ENCODE data around the gene ARAP2.

ARAP2 gene

DNA sequence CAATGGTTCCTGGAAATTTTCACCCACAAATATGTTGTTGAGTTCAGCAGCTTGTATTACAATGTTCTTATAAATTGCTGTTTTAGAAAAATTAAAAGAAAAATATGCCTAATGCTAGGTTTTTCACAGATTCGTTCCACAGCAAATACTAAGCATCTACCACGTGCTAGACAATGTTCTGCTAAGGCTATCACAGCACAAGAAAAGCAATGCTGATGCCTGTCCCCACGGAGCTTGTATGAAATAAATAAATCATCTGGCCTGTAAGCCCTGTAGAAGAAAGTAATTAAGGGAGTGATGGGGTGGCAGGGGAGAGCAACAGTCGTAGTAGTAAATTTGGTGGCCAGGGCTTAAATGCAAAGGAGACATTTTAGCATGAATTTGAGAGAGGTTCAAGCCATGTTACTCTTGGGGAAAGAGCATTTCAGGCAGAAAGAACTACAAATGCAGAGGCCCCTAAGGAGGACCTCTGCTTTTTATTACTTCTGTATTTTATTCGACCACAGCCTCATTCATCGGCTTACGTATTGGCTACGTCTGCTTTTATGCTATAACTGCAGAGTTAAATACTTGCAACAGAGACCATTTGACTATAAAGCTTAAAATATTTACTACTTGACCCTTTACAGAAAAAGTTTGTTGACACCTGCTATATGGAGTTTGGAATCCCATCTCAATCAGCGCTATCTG is 36.3 kb downstream of the ARAP2 start:
- Histone ChIP-seq H3K27ac (peak overlapping the region in 1 of 11 experiments; percentile 22; a peak in 1 of 22 replicates), H3K4me1 (peaks cover 0 to 54% (median 17%) of the 10 kb centered on the region in 10 experiments; a peak in 16 of 20 replicates), H3K36me3 (peaks cover 84 to 100% (median 95%) of the 10 kb centered on the region in 11 experiments), H3K4me2 (peak overlapping the region in 2 of 11 experiments; percentile 56 to 66; a peak in 4 of 22 replicates), H3K9ac (peak overlapping the region in 1 of 11 experiments; percentile 37; a peak in 1 of 22 replicates), H3K9me3 (replicated peaks in 1 of 11) (peaks cover 0 to 4% (median 0%) of the 10 kb centered on the region in 11 experiments; a peak in 1 of 22 replicates), H3K27me3 (no peaks in the 10 kb centered on the region), H3K4me3 (no peak overlapping the region), H4K20me1 (peaks cover 9 to 97% (median 61%) of the 10 kb centered on the region in 11 experiments; a peak in 18 of 22 replicates)
- TF ChIP-seq Cebpa-rat (IDR thresholded peaks at IDR 0.05) = no peak

GRCh38 chr4:36207367-36207766 is 36.9 kb downstream of the ARAP2 start:
- Histone ChIP-seq H3K27me3 (no peaks in the 10 kb centered on the region), H3K36me3 (peaks cover 86 to 100% (median 97%) of the 10 kb centered on the region in 11 experiments), H3K4me1 (peaks cover 0 to 54% (median 17%) of the 10 kb centered on the region in 10 experiments; a peak in 16 of 20 replicates), H4K20me1 (peaks cover 7 to 97% (median 63%) of the 10 kb centered on the region in 11 experiments; a peak in 18 of 22 replicates), H3K9ac (no peak overlapping the region), H3K27ac (peak overlapping the region in 1 of 11 experiments; percentile 22; a peak in 1 of 22 replicates), H3K9me3 (replicated peaks in 1 of 11) (peaks cover 0 to 4% (median 0%) of the 10 kb centered on the region in 11 experiments; a peak in 1 of 22 replicates), H3K4me3 (no peak overlapping the region), H3K4me2 (peak overlapping the region in 2 of 11 experiments; percentile 61 to 66; a peak in 3 of 22 replicates)
- no peak for TF ChIP-seq Cebpa-rat (IDR thresholded peaks at IDR 0.05)

- Histone ChIP-seq H3K9ac (no peak overlapping the region), H3K27me3 (no peaks in the 10 kb centered on the region), H3K4me1 (peaks cover 0 to 50% (median 17%) of the 10 kb centered on the region in 10 experiments; a peak in 16 of 20 replicates), H3K9me3 (replicated peaks in 1 of 11) (peaks cover 0 to 4% (median 0%) of the 10 kb centered on the region in 11 experiments; a peak in 1 of 22 replicates), H3K4me3 (no peak overlapping the region), H3K27ac (peak overlapping the region in 1 of 11 experiments; percentile 32; a peak in 2 of 22 replicates), H3K4me2 (peak overlapping the region in 2 of 11 experiments; percentile 61 to 66; a peak in 4 of 22 replicates), H3K36me3 (peaks cover 82 to 100% (median 97%) of the 10 kb centered on the region in 11 experiments), H4K20me1 (peaks cover 7 to 97% (median 61%) of the 10 kb centered on the region in 11 experiments; a peak in 18 of 22 replicates)
- no peak for TF ChIP-seq Cebpa-rat (IDR thresholded peaks at IDR 0.05)
These were observed 37.6 kb downstream of the ARAP2 start for GRCh38 chr4:36206603-36207311.

- no peak overlapping the region for H3K9ac ChIP-seq
- H3K4me1 ChIP-seq = peaks cover 0 to 45% (median 17%) of the 10 kb centered on the region in 10 experiments; a peak in 16 of 20 replicates
- peaks cover 0 to 4% (median 0%) of the 10 kb centered on the region in 11 experiments; a peak in 1 of 22 replicates for H3K9me3 ChIP-seq (replicated peaks in 1 of 11)
- H4K20me1 ChIP-seq = peaks cover 3 to 97% (median 54%) of the 10 kb centered on the region in 11 experiments; a peak in 19 of 22 replicates
- H3K4me2 ChIP-seq = peak overlapping the region in 3 of 11 experiments; percentile 1 to 66 (median 61); a peak in 4 of 22 replicates
- peak overlapping the region in 1 of 11 experiments; percentile 32; a peak in 2 of 22 replicates for H3K27ac ChIP-seq
- TF ChIP-seq Cebpa-rat (IDR thresholded peaks at IDR 0.05) = no peak
- H3K27me3 ChIP-seq = no peaks in the 10 kb centered on the region
- H3K4me3 ChIP-seq = no peak overlapping the region
- H3K36me3 ChIP-seq = peaks cover 82 to 100% (median 97%) of the 10 kb centered on the region in 11 experiments
These were observed 38.3 kb downstream of the ARAP2 start for GRCh38 chr4:36206012-36206411.

DNA sequence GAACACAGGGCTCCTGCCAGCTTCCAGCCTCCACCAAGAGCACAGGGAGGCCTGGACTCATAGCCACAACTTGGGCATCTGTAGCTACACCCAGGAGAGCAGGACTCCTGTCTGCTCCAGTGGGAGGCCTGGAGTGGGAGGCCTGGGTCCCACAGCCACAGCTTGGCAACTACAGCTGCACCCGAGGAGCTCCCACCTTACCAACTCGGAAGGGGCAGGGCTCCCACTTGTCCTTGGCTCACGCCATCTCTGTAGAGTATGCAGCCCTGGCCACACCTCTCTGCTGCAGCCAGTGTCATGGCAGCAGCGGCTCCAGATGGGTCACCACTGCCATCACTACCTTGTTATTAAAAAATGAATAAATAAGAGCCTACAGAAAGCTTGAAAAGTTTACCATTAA is 45.5 kb downstream of the ARAP2 start:
- no peak for TF ChIP-seq Cebpa-rat (IDR thresholded peaks at IDR 0.05)
- Histone ChIP-seq H3K9me3 (replicated peaks in 1 of 11) (peaks cover 0 to 16% (median 0%) of the 10 kb centered on the region in 11 experiments; a peak in 4 of 22 replicates), H3K4me3 (no peak overlapping the region), H3K27me3 (no peaks in the 10 kb centered on the region), H4K20me1 (peaks cover 0 to 97% (median 39%) of the 10 kb centered on the region in 11 experiments; a peak in 18 of 22 replicates), H3K27ac (no peak overlapping the region), H3K4me2 (no peak overlapping the region), H3K4me1 (peaks cover 5 to 25% (median 13%) of the 10 kb centered on the region in 10 experiments; a peak in 16 of 20 replicates), H3K9ac (no peak overlapping the region), H3K36me3 (peaks cover 55 to 88% (median 71%) of the 10 kb centered on the region in 11 experiments)

DNA sequence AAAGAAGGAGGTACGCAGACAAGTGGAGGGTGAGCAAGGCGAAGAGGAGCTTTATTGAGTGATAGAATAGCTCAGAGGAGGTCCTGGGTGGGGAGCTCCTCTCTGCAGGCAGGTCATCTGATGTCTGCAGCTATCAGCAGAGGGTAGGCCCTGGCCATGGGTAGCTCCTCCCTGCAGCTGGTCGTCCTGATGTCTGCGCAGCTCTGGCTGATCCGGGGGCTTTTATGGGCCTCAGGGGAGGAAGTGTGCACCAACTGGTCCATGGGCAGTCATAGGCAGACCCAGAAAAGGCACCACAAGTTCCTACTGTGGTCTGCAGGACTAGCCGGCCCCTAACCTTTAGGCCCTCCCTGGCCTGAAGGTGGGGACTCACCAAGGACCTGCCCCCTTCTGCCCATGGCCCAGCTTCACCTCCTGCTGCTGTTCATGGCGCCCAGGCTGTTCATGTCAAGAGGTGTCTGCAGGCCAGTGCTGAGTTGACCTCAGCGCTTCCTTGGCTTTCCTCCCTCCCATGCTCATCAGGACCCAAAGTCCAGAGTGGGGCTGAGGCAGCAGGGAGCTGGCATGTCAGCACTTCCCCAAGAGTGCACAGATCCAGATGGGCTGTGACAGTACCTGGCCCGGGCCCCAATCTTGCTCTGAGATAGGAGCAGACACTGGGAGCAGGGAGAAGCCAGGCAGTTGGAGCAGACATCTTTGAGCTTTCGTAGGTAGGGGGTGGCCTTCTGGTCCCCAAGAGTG is 46.1 kb downstream of the ARAP2 start:
- peaks cover 0 to 14% (median 0%) of the 10 kb centered on the region in 11 experiments; a peak in 4 of 22 replicates for H3K9me3 ChIP-seq (replicated peaks in 1 of 11)
- no peak overlapping the region for H3K4me3 ChIP-seq
- no peak overlapping the region for H3K27ac ChIP-seq
- no peaks in the 10 kb centered on the region for H3K27me3 ChIP-seq
- peaks cover 50 to 88% (median 70%) of the 10 kb centered on the region in 11 experiments for H3K36me3 ChIP-seq
- H3K4me1 ChIP-seq = peaks cover 5 to 27% (median 16%) of the 10 kb centered on the region in 10 experiments; a peak in 16 of 20 replicates
- no peak overlapping the region for H3K4me2 ChIP-seq
- H4K20me1 ChIP-seq = peaks cover 0 to 97% (median 34%) of the 10 kb centered on the region in 11 experiments; a peak in 18 of 22 replicates
- TF ChIP-seq Cebpa-rat (IDR thresholded peaks at IDR 0.05) = no peak
- no peak overlapping the region for H3K9ac ChIP-seq

DNA sequence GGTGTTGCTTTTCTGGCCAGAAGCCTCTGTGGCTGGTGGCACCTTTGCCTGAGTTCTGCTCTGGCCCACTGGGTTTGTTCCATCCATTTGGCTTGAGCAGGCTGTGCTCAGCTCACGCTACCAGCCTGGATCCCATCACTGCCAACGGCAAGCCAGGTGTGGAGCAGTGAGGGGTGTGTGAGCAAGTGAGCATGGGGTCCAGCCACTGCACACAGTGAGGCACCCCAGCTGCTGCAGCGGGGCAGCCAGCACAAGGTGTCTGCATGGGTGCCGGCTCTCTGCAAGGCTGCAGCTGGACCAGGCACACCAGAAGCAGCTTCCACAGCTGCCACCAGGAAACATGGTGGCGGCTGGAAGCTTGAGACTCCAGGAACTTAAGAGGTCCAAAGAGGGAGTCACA is 46.8 kb downstream of the ARAP2 start:
- H3K27ac ChIP-seq = no peak overlapping the region
- H3K4me3 ChIP-seq = no peak overlapping the region
- peaks cover 49 to 88% (median 70%) of the 10 kb centered on the region in 11 experiments for H3K36me3 ChIP-seq
- no peak overlapping the region for H3K9ac ChIP-seq
- H4K20me1 ChIP-seq = peaks cover 0 to 96% (median 33%) of the 10 kb centered on the region in 11 experiments; a peak in 18 of 22 replicates
- H3K4me1 ChIP-seq = peaks cover 8 to 31% (median 17%) of the 10 kb centered on the region in 10 experiments; a peak in 16 of 20 replicates
- no peak overlapping the region for H3K4me2 ChIP-seq
- no peaks in the 10 kb centered on the region for H3K27me3 ChIP-seq
- no peak for TF ChIP-seq Cebpa-rat (IDR thresholded peaks at IDR 0.05)
- H3K9me3 ChIP-seq (replicated peaks in 1 of 11) = peaks cover 0 to 12% (median 0%) of the 10 kb centered on the region in 11 experiments; a peak in 4 of 22 replicates
